Measurements from ENCODE around the gene SUSD4.
"Not testable (repeated sequence)": the region's sequence is repeated elsewhere in the genome, so short reads cannot be mapped to it uniquely, and the experiment has no call there.

The SUSD4 gene

DNA sequence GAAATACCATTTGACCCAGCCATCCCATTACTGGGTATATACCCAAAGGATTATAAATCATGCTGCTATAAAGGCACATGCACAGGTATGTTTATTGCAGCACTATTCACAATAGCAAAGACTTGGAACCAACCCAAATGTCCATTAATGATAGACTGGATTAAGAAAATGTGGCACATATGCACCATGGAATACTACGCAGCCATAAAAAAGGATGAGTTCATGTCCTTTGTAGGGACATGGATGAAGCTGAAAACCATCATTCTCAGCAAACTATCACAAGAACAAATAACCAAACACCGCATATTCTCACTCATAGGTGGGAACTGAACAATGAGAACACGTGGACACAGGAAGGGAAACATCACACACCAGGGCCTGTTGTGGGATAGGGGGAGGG, 80.3 kb downstream of the SUSD4 start:
- not testable (repeated sequence) for DNase-seq

DNA sequence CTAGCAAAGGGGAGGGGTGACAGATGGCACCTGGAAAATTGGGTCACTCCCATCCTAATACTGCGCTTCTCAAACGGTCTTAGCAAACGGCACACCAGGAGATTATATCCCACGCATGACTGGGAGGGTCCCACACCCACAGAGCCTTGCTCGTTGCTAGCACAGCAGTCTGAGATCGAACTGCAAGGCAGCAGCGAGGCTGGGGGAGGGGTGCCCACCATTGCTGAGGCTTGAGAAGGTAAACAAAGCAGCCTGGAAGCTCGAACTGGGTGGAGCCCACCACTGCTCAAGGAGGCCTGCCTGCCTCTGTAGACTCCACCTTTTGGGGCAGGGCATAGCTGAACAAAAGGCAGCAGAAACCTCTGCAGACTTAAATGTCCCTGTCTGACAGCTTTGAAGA, 85.7 kb downstream of the SUSD4 start:
- DNase-seq = not testable (repeated sequence)

DNA sequence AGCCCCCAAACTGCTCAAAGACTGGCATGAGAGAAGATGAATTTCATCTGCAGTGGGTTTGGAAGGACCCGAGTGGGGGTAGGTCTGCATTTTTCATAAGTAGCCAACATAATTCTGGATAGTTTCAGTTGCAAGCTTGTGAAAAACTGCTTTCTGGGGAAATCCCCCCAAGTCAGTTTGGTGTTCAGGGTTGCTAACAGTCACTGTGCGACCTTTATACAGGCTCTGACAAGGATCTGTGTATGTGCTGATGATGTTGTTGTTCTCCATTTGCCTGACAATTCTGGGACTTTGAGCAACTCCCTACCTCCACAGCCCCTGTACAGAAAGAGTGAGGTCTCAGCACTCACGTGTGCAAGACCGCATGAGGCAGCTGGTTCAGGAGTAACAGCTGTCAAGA, 87.9 kb downstream of the SUSD4 start:
- DNase-seq = no peak

- no peak for DNase-seq
These were observed 90.5 kb downstream of the SUSD4 start for GRCh38 chr1:223273511-223273910.

GRCh38 chr1:223271085-223271781, 92.7 kb downstream of the SUSD4 start:
- no peak for DNase-seq

DNA sequence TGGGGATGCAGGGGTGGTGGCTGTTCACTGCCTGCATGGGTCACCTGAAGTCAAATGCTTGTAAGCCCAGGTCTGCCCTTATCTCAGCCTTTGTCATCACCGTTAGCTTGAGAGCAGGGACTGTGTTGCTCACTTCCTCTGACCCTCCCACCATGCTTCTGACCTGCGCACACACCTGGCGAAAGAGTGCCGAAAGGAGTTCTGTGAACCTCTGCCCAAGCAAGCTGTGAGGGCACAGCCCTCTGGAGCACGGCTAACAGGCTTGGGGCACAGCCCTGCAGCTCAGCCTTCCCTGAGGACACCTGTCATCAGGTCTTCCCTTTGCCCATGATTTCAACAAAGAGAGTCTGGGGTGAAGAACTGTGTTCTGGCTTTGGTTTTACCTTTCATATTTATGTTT, 93.8 kb downstream of the SUSD4 start:
- DNase-seq = no peak

DNA sequence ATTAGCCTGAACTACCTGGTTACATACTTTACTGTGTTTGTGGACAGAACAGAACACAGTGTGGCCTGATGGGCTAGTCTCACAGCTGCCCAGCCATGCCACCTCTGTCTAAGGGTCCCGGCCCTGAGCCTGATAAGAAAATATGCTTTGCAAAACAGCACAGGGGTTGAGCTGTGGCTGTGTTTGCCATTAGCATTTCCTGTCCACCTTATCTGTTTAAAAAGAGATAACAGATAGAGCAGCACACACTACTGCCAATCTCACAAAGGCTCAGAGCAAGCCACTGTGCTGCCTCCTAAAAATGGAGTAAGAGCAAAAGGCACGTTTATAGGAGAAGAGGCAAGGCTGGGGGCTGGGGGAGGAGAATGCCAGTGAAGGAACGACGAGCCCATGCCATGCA, 95.0 kb downstream of the SUSD4 start:
- DNase-seq = no peak

GRCh38 chr1:223266632-223267172, 97.3 kb downstream of the SUSD4 start:
- DNase-seq = no peak

DNA sequence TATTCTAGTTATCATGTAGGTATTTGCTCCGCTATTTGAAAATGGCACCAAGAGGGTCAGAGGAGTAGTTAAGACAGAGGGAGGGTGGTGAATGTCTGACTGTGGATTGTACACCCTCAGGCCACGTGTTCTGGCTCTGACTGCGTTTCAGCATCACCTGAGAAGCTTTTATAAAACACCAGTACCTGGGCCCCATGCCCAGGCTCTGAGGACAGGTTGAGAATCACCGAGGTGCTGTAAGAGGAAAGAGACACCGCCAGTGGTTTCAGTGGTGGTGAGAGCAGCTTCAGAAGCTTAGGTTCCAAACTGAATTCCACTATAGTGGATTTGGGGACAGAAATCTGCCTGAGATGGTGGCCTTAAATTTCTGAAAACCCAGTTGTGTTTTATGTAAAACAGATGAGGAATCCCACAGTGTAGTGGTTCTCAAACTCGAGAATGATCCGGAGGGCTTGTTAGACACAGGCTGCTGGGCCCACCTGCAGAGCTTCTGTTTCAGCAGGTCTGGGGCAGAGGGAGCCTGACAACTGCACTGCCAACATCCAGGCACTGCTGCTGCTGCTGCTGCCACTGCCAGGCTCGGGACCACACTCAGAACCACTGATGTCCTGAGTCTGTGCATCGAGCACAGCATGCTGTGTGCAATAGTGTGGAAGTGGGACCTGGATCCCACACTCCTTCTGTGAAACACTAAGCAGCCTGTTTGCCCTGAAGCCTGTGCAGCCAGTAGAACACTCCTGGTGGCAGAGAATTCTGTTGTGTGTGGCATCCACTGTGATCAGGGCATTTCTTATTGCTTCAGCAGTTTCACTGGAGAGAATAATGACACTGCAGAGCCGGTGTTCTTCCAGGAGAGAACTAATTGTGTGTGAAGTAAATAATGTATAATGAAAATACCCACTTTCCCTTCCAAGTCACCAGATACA, 98.7 kb downstream of the SUSD4 start:
- no peak for DNase-seq

DNA sequence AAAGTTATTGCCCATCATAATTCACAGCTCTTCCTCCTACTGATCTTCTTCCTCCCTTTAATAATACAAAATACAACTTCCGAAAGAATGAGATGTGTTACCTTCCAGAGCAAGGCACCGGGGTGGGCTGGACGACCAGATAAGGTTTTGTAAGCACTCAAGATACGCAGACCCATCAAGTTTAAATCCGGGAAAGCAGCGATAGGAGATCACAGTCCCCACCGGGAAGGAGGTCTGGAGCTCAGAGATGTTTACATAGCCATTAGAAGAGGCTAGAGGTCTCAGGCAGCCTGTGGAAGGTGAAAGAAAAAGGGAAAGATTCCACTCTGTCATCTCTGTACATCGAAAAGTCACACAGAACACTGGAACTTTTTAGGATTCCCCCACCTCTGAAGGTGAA, 99.4 kb downstream of the SUSD4 start:
- DNase-seq = no peak

DNA sequence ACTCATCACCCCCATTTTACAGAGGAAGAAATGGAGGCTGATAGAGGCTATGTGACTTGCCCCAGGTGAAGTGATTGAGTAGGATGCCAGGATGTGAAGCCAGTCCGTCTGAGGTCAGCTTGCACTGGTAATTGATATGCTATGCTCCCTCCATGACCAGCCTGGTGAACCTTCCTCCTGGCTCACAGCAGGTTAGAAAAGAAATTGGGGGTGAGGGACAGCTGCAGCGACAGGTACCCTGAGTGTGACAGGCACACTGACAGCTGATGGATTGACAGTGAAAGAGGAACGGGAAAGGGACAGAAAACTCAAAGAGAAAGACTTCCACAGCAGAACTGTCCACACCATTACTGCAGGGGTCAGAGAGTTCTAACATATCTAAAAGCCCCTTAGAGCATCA, 102.1 kb downstream of the SUSD4 start:
- DNase-seq = no peak

DNA sequence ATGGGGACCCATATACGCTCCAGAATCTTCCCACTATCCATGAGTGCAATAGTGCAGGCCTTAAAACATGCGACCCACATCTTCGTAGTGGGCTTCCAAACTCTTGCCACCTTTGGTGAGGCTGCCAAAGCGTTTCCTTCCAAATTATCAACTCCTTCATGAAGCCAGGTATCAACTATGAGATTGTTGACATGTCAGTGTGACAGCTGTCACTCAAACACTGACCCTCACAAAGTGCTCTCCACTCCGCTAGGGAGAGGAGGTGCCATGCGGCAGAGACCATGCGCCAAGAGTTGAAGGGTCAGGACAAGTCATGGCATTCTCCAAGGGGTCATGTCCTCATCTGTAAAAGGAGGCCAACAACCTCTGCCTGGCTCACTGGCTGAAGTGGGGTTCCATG, 103.3 kb downstream of the SUSD4 start:
- DNase-seq = no peak

DNA sequence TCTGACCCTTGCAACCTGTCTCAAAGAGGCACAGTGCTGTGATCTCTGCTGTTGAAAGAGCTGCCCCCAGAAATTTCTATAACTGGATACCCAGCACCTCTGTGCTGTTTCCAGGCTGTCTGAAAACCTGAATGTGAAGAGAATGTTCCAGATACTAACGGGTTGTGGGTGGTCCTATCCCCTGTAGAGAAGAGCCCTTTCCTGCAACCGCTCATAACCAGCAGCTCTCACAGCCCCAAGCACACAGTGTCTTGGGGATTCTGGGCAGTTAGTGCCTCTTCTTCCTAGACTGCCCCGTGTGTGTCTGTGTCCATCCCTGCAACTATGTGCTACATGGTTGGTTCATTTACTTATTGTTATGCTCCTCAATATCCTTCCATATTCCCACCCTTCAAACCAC, 104.5 kb downstream of the SUSD4 start:
- no peak for DNase-seq

DNA sequence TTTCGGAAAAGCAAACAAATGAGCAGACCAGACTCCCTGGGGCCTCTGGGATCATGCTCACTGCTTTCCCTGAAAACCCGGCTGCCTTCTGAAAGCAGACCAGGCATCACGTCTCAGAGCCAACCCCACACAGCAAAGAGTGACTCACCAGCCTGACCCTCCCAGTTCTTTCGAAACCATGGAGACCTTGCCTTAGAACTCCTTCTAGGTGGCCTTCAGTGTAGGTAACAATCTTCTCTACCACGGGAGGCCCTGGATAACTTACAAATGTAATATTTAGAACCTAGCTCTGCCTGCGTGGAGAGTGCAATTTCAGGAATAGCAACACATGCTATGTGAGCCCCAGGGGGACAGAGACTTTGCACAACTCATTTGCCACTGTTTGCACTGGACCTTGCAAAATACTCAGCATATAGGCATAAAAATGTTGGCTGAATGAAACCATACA, 105.2 kb downstream of the SUSD4 start:
- DNase-seq = no peak

DNA sequence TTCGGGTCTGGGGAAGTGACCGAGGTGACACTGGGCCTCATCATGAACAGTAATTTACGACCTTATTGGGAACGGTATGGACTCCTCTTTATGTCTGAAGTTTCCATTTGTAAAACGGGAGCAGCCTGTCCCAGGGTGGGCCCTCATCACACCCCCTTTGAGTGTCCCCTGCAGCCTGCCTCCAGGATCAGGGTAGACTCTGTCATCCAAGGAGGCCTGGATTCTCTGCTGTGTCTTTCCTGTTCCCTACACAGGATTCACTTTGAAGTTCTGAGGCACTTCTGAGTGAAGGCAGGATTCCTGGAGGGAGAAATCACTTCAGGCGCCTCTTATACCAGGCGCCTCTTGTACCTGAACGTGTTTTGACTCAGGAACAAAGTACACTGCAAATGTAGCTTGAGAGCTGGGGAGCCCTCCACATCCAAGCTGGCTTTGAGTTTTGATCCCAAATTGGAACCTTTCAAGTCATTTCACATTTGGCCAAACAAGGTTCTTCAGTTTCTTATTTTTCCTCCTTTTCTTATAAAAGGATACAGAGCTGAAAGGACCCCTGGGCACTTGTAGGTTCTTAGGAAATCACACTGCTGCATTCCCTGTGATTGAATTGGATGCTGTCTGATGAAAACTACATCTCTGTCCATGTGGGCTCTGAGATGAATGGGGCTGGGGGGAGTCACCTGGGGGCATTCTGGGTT, 106.0 kb downstream of the SUSD4 start:
- no peak for DNase-seq

DNA sequence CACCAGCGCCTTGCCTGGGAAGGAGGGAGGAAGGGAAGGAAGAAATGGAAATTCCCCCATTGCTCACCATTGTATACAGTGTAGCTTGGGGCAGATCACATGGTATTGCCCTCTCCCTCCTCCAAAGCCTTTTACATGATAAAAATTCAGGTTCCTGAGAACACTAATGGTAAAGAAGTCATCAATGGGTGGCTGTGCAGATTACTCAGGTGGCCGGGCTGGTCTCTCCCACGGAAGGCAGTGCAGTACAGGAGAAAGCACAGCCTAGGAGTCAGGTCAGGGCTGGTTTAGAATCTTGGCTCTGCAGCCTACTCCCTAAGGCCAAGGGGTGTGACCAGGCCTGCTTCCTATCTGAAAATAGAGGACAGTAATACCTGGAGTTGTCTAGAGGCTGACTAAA, 107.9 kb downstream of the SUSD4 start:
- DNase-seq = no peak

- no peak for DNase-seq
These were observed 110.1 kb downstream of the SUSD4 start for GRCh38 chr1:223253916-223254315.

GRCh38 chr1:223251387-223251786, 112.6 kb downstream of the SUSD4 start:
- not testable (repeated sequence) for DNase-seq

DNA sequence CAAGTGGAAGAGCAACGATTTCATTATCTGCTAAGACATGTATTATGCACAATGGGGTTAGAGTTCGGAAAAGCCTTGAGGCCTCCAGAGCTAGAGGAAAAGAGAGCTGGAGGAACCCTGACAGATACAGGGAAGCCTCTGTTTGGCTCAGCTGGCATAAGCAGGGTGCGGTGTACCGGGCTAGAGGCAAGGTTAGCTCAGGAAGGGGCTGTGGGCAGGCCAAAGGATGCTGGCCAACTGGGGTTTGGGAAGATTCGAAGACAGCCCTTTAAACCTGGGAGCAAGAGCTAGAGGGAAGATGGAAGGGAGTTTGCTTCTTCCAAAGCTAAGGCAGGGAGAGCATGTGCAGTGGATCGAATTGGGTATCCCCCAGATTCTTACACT, 113.4 kb downstream of the SUSD4 start:
- DNase-seq = no peak

DNA sequence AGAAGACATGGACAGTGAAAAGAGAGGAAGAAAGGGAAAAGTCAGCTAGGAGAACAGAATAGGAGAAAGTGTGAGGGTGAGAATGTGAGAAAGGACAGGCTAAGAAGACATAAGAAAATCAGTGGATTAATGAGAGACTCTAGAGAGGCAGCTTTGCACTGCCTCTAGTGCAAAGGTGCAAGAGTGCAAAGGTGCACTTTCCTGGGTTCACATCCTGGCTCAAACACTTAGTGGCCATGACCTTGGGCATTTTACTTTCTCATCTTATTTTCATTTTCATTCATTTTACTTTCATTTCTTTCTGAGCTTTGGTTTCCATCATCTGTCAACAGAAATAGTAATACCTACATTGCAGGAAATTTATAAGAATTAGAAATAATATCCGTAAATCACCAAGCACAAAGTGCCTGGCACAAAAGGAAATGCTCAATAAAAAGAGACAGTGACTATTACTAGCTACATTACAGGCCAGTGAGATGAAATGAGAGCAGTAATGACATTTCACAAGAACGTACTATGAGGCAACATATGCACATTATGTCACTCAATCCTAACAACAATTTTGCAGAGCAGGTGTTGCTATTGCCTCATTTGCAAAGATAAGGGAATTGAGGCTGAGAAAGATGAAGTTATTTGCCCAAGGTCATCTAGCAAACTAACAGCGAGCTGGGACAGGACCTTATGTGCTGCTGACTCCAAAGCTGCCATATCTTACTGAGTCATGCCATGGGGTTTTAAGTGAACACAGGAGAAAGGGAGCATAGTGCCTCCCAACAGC, 113.9 kb downstream of the SUSD4 start:
- DNase-seq = no peak

DNA sequence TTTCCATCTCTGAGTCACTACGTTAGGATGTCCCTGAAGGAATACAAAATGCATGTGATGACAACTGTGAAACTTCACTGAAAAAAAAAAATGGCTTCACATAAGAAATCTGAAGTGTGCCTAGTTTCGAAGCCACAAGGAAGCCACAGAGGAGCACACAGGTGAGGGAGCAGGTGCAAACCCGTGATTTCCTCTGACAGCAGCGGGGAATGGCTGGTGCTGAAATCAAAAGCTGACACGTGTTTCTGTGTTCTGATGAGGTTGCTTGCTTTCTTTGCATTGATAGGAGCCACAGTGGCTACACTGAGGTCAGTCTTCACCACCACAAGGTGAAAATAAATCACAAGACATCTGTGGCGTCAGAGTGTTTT, 115.2 kb downstream of the SUSD4 start:
- peak; percentile 69 for DNase-seq

DNA sequence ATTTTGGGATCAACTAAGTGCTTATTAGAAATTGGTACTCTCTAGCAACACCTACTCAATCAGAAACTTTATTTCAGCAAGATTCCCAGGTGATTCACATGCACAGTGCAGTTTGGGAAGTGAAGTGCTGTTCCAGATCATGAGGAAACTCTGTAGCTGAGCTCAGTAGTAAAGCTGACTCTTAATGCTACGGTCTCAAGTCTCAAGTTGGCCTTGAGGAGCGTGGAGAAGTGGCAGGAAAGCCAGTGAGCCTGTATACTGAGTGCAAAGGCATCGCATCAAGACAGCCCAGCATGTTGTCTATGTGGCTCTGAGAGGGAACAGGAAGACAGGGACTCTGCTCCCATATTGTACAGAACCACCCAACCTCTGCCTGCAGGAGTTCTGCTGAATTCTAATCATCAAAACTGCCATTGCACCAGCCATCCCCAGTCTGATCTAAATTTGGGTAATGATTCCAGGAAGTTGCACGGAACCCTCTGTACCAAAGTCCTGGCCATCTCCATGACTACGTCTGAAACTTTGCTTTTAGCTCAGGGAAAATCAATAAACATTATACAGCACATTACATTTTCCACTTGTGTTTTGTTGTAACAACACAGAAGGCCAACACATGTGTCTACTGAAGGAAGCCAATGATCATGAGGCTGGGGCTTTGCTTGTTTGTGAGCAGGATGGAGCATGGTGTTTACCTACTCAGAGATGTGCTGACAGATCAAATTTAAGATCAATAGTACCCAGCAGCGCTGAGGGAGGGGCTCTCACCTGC, 115.8 kb downstream of the SUSD4 start:
- no peak for DNase-seq

Measured in CD4-positive, alpha-beta T cell treated with Interleukin-17A for 1 hour (primary cell).